Spleen (tissue), 11 donors: ENCODE data around the gene RNASE1. TPM values are rescaled to one million over a fixed set of nuclear protein-coding genes. Genes with fewer than 3 reads are reported as not detected.
"Not testable (repeated sequence)": the region's sequence is repeated elsewhere in the genome, so short reads cannot be mapped to it uniquely, and the experiment has no call there.

Experiments
- DNase-seq: peaks from one replicate; pipeline ENCODE4 v3.0.0-alpha.2; 2020
- H3K27ac ChIP-seq, 8 donors: fragments of 200-600 bp; sonication (generic) in 7 of 8; 1 replicate in 4 of 8; 2 replicates in 4 of 8; pipeline versions ENCODE4 v1.5.0 to v1.8.0; 2016 to 2021; ENCODE audit warnings: inconsistent platforms in 4 of 8, mild to moderate bottlenecking in 4 of 8, moderate library complexity in 1 of 8
- H3K27me3 ChIP-seq, 7 donors: fragments of 200-600 bp; sonication (generic) in 6 of 7; replicated peaks in 1 of 7; 1 replicate in 4 of 7; 2 replicates in 3 of 7; pipeline versions ENCODE4 v1.5.0 to v1.8.0; 2016 to 2021; ENCODE audit warnings: inconsistent platforms in 3 of 7, mild to moderate bottlenecking in 1 of 7
- H3K36me3 ChIP-seq, 6 donors: fragments of 200-600 bp; sonication (generic) in 5 of 6; 1 replicate in 4 of 6; 2 replicates in 2 of 6; pipeline versions ENCODE4 v1.5.0 to v1.8.0; 2016 to 2021; ENCODE audit warnings: inconsistent platforms in 2 of 6
- H3K4me1 ChIP-seq, 6 donors: fragments of 200-600 bp; sonication (generic) in 5 of 6; 1 replicate in 3 of 6; 2 replicates in 3 of 6; pipeline versions ENCODE4 v1.5.0 to v1.8.0; 2016 to 2021; ENCODE audit warnings: inconsistent platforms in 3 of 6
- H3K4me3 ChIP-seq, 8 donors: fragments of 200-600 bp; sonication (generic) in 7 of 8; 1 replicate in 4 of 8; 2 replicates in 4 of 8; pipeline versions ENCODE4 v1.5.0 to v1.8.0; 2016 to 2021; ENCODE audit warnings: inconsistent platforms in 4 of 8, mild to moderate bottlenecking in 4 of 8, moderate library complexity in 2 of 8
- H3K9me3 ChIP-seq, 8 donors: fragments of 200-600 bp; sonication (generic) in 7 of 8; 1 replicate in 4 of 8; 2 replicates in 4 of 8; pipeline versions ENCODE4 v1.5.0 to v1.8.0; 2016 to 2021; ENCODE audit warnings: inconsistent platforms in 4 of 8
- CTCF ChIP-seq, 11 experiments: fragments of 200-600 bp in 7 of 11; fragments of 450-650 bp in 4 of 11; sonication (generic) in 4 of 11; IDR thresholded peaks in 8 of 11; conservative IDR thresholded peaks in 3 of 11; 1 replicate in 7 of 11; 2 replicates in 4 of 11; pipeline versions ENCODE4 v1.4.0 to v1.8.0; 2016 to 2021; ENCODE audit warnings: antibody characterized with exemption in 11 of 11, inconsistent platforms in 4 of 11, mild to moderate bottlenecking in 1 of 11
- POLR2A ChIP-seq, 3 donors: fragments of 450-650 bp; IDR thresholded peaks; one replicate each; pipeline ENCODE4 v1.5.1; 2017; ENCODE audit warnings: antibody characterized with exemption in 3 of 3, mild to moderate bottlenecking in 1 of 3
- POLR2AphosphoS5 ChIP-seq, 3 donors: sonication (generic); formaldehyde crosslinking; IDR thresholded peaks; one replicate each; pipeline ENCODE4 v1.5.1; 2017; ENCODE audit warnings: antibody characterized with exemption in 3 of 3
- WGBS, 5 donors: extraction: QIAGEN DNeasy Blood & Tissue Kit in 3 of 5; methylation state at CpG; one replicate each; pipeline versions ENCODE4 v1.1.5 to v1.1.7; 2013 to 2018; 5-methylcytosine and 5-hydroxymethylcytosine counted together
- intact Hi-C: fragments of 100-400 bp; cut with DNase I; formaldehyde crosslinking; loops from one replicate; pipeline ENCODE4 v1.15.0; 2023; ENCODE audit warnings: low total_unique reads
- polyA plus RNA-seq, 3 donors: library from polyadenylated mRNA; stranded (reverse); fragments of 200-250 nt; gene quantifications; one replicate each; pipeline ENCODE4 v1.2.1, GENCODE V29; 2013
- total RNA-seq, 7 donors: library from RNA; depleted of rRNA in 3 of 7; stranded (reverse); fragments of >200 nt in 3 of 7; fragmentation: NEBNext Ultra II Directional in 4 of 7; extraction: Animal tissue kit (Norgen Biotek cat#: 25700) in 4 of 7; gene quantifications; one replicate each; pipeline versions ENCODE4 v1.1.0 to v1.2.1, GENCODE V29; 2016 to 2021
- donor health status: healthy with polysubstance abuse.
- donor health status: DM: no; HTN: no; CAD: no; lungs with moderate emphysema.
- donor health status: DM: no; HTN: no; CAD: no.
- donor health status: Bipolar disorder and iron deficiency.
- donor health status: healthy.
- donor health status: DM: no; HTN: no; CAD: no.
- donor health status: DM: yes; HTN: yes; CAD: no.

RNASE1 gene
- total and polyA plus RNA-seq, 10 donors: 61.9 to 497 (median 276) TPM

GRCh38 chr14:20823859-20824258, 21.2 kb upstream of the RNASE1 start:
- Histone ChIP-seq H3K4me3 (no peak overlapping the region), H3K27ac (no peak overlapping the region), H3K27me3 (no peaks in the 10 kb centered on the region), H3K9me3 (peaks cover 0 to 13% (median 3%) of the 10 kb centered on the region in 8 donors), H3K4me1 (peaks cover 0 to 14% (median 5%) of the 10 kb centered on the region in 6 donors), H3K36me3 (no peaks in the 10 kb centered on the region)
- intact Hi-C loops: no loop called here
- 74 to 96% (median 91%) methylated on average over 6 to 8 of the region's 8 CpGs for WGBS, 5 donors
- TF ChIP-seq POLR2A (IDR thresholded peaks at IDR 0.05) (no peak), CTCF (IDR thresholded peaks at IDR 0.05 in 8 of 11, conservative IDR thresholded peaks at IDR 0.05 in 3 of 11) (no peak), POLR2AphosphoS5 (IDR thresholded peaks at IDR 0.05) (no peak)
- no peak for DNase-seq

- H3K4me3 ChIP-seq, intact Hi-C loops, H3K9me3 ChIP-seq, DNase-seq, H3K27me3 ChIP-seq, H3K36me3 ChIP-seq: not testable (repeated sequence)
- Histone ChIP-seq H3K4me1 (peaks cover 0 to 19% (median 9%) of the 10 kb centered on the region in 6 donors), H3K27ac (peak overlapping the region in 4 of 8 donors; percentile 33 to 52 (median 48))
- 68 to 78% (median 71%) methylated on average over 3 of the region's 3 CpGs for WGBS, 5 donors
Observed at GRCh38 chr14:20821521-20822108, 19.0 kb upstream of the RNASE1 start.

- H3K36me3 ChIP-seq: no peaks in the 10 kb centered on the region
- no peak for DNase-seq
- H3K27ac ChIP-seq: no peak overlapping the region
- no peak for TF ChIP-seq POLR2AphosphoS5 (IDR thresholded peaks at IDR 0.05)
- TF ChIP-seq CTCF (IDR thresholded peaks at IDR 0.05 in 8 of 11, conservative IDR thresholded peaks at IDR 0.05 in 3 of 11): no peak
- TF ChIP-seq POLR2A (IDR thresholded peaks at IDR 0.05): no peak
- intact Hi-C loops: no loop called here
- 83 to 94% (median 86%) methylated on average over 14 of the region's 14 CpGs for WGBS, 5 donors
- H3K4me3 ChIP-seq: no peak overlapping the region
- H3K4me1 ChIP-seq: peaks cover 0 to 9% (median 5%) of the 10 kb centered on the region in 6 donors
- no peaks in the 10 kb centered on the region for H3K27me3 ChIP-seq
- no peaks in the 10 kb centered on the region for H3K9me3 ChIP-seq
Observed at GRCh38 chr14:20820063-20820904, 17.6 kb upstream of the RNASE1 start.

- H3K27ac ChIP-seq: no peak overlapping the region
- DNase-seq: no peak
- no peak for TF ChIP-seq POLR2A (IDR thresholded peaks at IDR 0.05)
- TF ChIP-seq CTCF (IDR thresholded peaks at IDR 0.05 in 8 of 11, conservative IDR thresholded peaks at IDR 0.05 in 3 of 11): peak in 2 of 11 experiments; percentile 26 to 44
- TF ChIP-seq POLR2AphosphoS5 (IDR thresholded peaks at IDR 0.05): no peak
- peaks cover 0 to 9% (median 5%) of the 10 kb centered on the region in 6 donors for H3K4me1 ChIP-seq
- no peaks in the 10 kb centered on the region for H3K9me3 ChIP-seq
- intact Hi-C loops: no loop called here
- no peaks in the 10 kb centered on the region for H3K27me3 ChIP-seq
- no peak overlapping the region for H3K4me3 ChIP-seq
- 81 to 89% (median 87%) methylated on average over 7 of the region's 7 CpGs for WGBS, 5 donors
- H3K36me3 ChIP-seq: no peaks in the 10 kb centered on the region
Observed at GRCh38 chr14:20818861-20819260, 16.2 kb upstream of the RNASE1 start.

- intact Hi-C loops, H3K36me3 ChIP-seq, DNase-seq, H3K4me3 ChIP-seq, H3K9me3 ChIP-seq, H3K27me3 ChIP-seq: not testable (repeated sequence)
- 81 to 93% (median 88%) methylated on average over 3 of the region's 3 CpGs for WGBS, 5 donors
- Histone ChIP-seq H3K27ac (peak overlapping the region in 1 of 8 donors; percentile 77), H3K4me1 (peaks cover 0 to 24% (median 10%) of the 10 kb centered on the region in 6 donors)
Observed at GRCh38 chr14:20815946-20816345, 13.3 kb upstream of the RNASE1 start.
